Breast epithelium (tissue), 4 donors: ENCODE results near the gene HSFX2. TPM values are rescaled to one million over a fixed set of nuclear protein-coding genes. Genes with fewer than 3 reads are reported as not detected.
"Not testable (repeated sequence)": the region's sequence is repeated elsewhere in the genome, so short reads cannot be mapped to it uniquely, and the experiment has no call there.

Experiments
- DNase-seq, 2 donors: peaks; one replicate each; pipeline ENCODE4 v3.0.0-alpha.2; 2019; ENCODE audit warnings: low spot score in 2 of 2
- H3K27ac ChIP-seq, 2 donors: fragments of 200-600 bp; sonication (generic) in 1 of 2; one replicate each; pipeline ENCODE4 v1.5.1; 2016 to 2019; ENCODE audit warnings: mild to moderate bottlenecking in 1 of 2
- H3K27me3 ChIP-seq, 2 donors: fragments of 200-600 bp; sonication (generic) in 1 of 2; one replicate each; pipeline versions ENCODE4 v1.5.1 to v1.6.0; 2017 to 2019; ENCODE audit warnings: control low read depth in 1 of 2, mild to moderate bottlenecking in 1 of 2
- H3K36me3 ChIP-seq: fragments of 200-600 bp; one replicate; pipeline ENCODE4 v1.5.1; 2019
- H3K4me1 ChIP-seq, 2 donors: fragments of 200-600 bp; sonication (generic); one replicate each; pipeline ENCODE4 v1.5.1; 2016 to 2019; ENCODE audit warnings: control low read depth in 1 of 2
- H3K4me3 ChIP-seq, 3 donors: fragments of 200-600 bp; sonication (generic); 1 replicate in 2 of 3; 2 replicates in 1 of 3; pipeline ENCODE4 v1.5.1; 2016 to 2019; ENCODE audit warnings: mild to moderate bottlenecking in 3 of 3, moderate library complexity in 2 of 3
- H3K9me3 ChIP-seq, 2 donors: fragments of 200-600 bp; sonication (generic) in 1 of 2; one replicate each; pipeline ENCODE4 v1.5.1; 2016 to 2019; ENCODE audit warnings: control low read depth in 1 of 2
- CTCF ChIP-seq, 3 donors: fragments of 450-650 bp; IDR thresholded peaks; one replicate each; pipeline ENCODE4 v1.5.1; 2016 to 2017; ENCODE audit warnings: antibody characterized with exemption in 3 of 3, mild to moderate bottlenecking in 3 of 3, moderate library complexity in 3 of 3
- POLR2A ChIP-seq: fragments of 450-650 bp; IDR thresholded peaks from one replicate; pipeline ENCODE4 v1.6.1; 2016; ENCODE audit warnings: antibody characterized with exemption, mild to moderate bottlenecking, moderate library complexity
- POLR2AphosphoS5 ChIP-seq, 3 donors: sonication (generic); formaldehyde crosslinking; IDR thresholded peaks; one replicate each; pipeline ENCODE4 v1.6.1; 2017; ENCODE audit warnings: antibody characterized with exemption in 3 of 3
- intact Hi-C: fragments of 100-400 bp; cut with DNase I; formaldehyde crosslinking; loops from one replicate; pipeline ENCODE4 v1.15.1; 2023; ENCODE audit warnings: low total_unique reads
- total RNA-seq, 3 donors: library from RNA; depleted of rRNA; stranded (reverse); fragments of >200 nt; gene quantifications; one replicate each; pipeline ENCODE4 v1.1.0, GENCODE V29; 2016

The HSFX2 gene
- total RNA-seq, 3 donors from 2014 or later, result 0.98 TPM; not detected in 2

- no peak for DNase-seq
- Histone ChIP-seq H3K9me3 (no peaks in the 10 kb centered on the region), H3K36me3 (no peaks in the 10 kb centered on the region), H3K27me3 (peaks cover 0 to 4% of the 10 kb centered on the region in 2 donors), H3K4me3 (no peak overlapping the region), H3K27ac (no peak overlapping the region), H3K4me1 (no peaks in the 10 kb centered on the region)
- intact Hi-C loops, result no loop called here
- no peak for TF ChIP-seq POLR2A
- no peak for TF ChIP-seq POLR2AphosphoS5 (IDR thresholded peaks at IDR 0.05)
- TF ChIP-seq CTCF (IDR thresholded peaks at IDR 0.05), result no peak
Measured at GRCh38 chrX:149610511-149610910, 15.4 kb upstream of the HSFX2 start.

- H3K27me3 ChIP-seq, result peaks cover 0 to 4% of the 10 kb centered on the region in 2 donors
- no peak for DNase-seq
- H3K27ac ChIP-seq, result no peak overlapping the region
- H3K4me1 ChIP-seq, result no peaks in the 10 kb centered on the region
- H3K9me3 ChIP-seq, result no peaks in the 10 kb centered on the region
- intact Hi-C loops, result no loop called here
- TF ChIP-seq POLR2A, result no peak
- TF ChIP-seq POLR2AphosphoS5 (IDR thresholded peaks at IDR 0.05), result no peak
- no peak for TF ChIP-seq CTCF (IDR thresholded peaks at IDR 0.05)
- H3K36me3 ChIP-seq, result no peaks in the 10 kb centered on the region
- no peak overlapping the region for H3K4me3 ChIP-seq
Measured at GRCh38 chrX:149607699-149608098, 12.6 kb upstream of the HSFX2 start.

- DNase-seq, H3K27ac ChIP-seq, H3K4me1 ChIP-seq, H3K36me3 ChIP-seq, H3K9me3 ChIP-seq, H3K27me3 ChIP-seq, intact Hi-C loops, H3K4me3 ChIP-seq: not testable (repeated sequence)
Measured at GRCh38 chrX:149605248-149605885, 10.3 kb upstream of the HSFX2 start.

GRCh38 chrX:149598603-149599002 lies 3.5 kb upstream of the HSFX2 start:
- H3K27ac ChIP-seq, H3K36me3 ChIP-seq, H3K4me1 ChIP-seq, intact Hi-C loops, DNase-seq, H3K27me3 ChIP-seq, H3K4me3 ChIP-seq, H3K9me3 ChIP-seq: not testable (repeated sequence)

- H3K27me3 ChIP-seq, H3K4me3 ChIP-seq, DNase-seq, H3K36me3 ChIP-seq, intact Hi-C loops, H3K9me3 ChIP-seq, H3K4me1 ChIP-seq, H3K27ac ChIP-seq: not testable (repeated sequence)
Measured at GRCh38 chrX:149595943-149596342, 829 bp upstream of the HSFX2 start.

GRCh38 chrX:149590993-149591392 lies 4.1 kb downstream of the HSFX2 start:
- H3K27me3 ChIP-seq, H3K9me3 ChIP-seq, H3K4me1 ChIP-seq, H3K27ac ChIP-seq, H3K36me3 ChIP-seq, DNase-seq, H3K4me3 ChIP-seq, intact Hi-C loops: not testable (repeated sequence)

GRCh38 chrX:149587359-149587758 lies 7.8 kb downstream of the HSFX2 start, which contains the start of gene MAGEA9B:
Gene MAGEA9B, minus strand, starts transcription at chrX:149587459. Its CDS starts 4,280 bp downstream, at chrX:149583179.
- H3K4me3 ChIP-seq, H3K27ac ChIP-seq, H3K36me3 ChIP-seq, H3K4me1 ChIP-seq, H3K9me3 ChIP-seq, intact Hi-C loops, DNase-seq, H3K27me3 ChIP-seq: not testable (repeated sequence)

- H3K4me1 ChIP-seq, DNase-seq, H3K4me3 ChIP-seq, H3K36me3 ChIP-seq, H3K27me3 ChIP-seq, intact Hi-C loops, H3K27ac ChIP-seq, H3K9me3 ChIP-seq: not testable (repeated sequence)
Measured at GRCh38 chrX:149585631-149586030, 9.5 kb downstream of the HSFX2 start.

GRCh38 chrX:149573456-149573855 lies 21.7 kb downstream of the HSFX2 start:
- H3K9me3 ChIP-seq, H3K4me1 ChIP-seq, intact Hi-C loops, H3K27ac ChIP-seq, DNase-seq, H3K4me3 ChIP-seq, H3K36me3 ChIP-seq, H3K27me3 ChIP-seq: not testable (repeated sequence)
